ENCODE results near the gene TBC1D22A.

Gene TBC1D22A

GRCh38 chr22:46957521-46957920, 195.1 kb downstream of the TBC1D22A start:
- no peak overlapping the region for H3K4me3 ChIP-seq (replicated peaks in 1 of 2; ENCODE audit: low read depth in 2 of 2, low read length in 2 of 2)
- no peak for TF ChIP-seq CTCF (IDR thresholded peaks at IDR 0.05; ENCODE audit: low read depth, low read length)
- no peak for DNase-seq (ENCODE audit: low read depth in 2 of 2)

- TF ChIP-seq CTCF (IDR thresholded peaks at IDR 0.05; ENCODE audit: low read depth, low read length): no peak
- H3K4me3 ChIP-seq (replicated peaks in 1 of 2; ENCODE audit: low read depth in 2 of 2, low read length in 2 of 2): no peak overlapping the region
- no peak for DNase-seq (ENCODE audit: low read depth in 2 of 2)
Measured at GRCh38 chr22:46958191-46958590, 195.7 kb downstream of the TBC1D22A start.

- no peak for DNase-seq (ENCODE audit: low read depth in 2 of 2)
- TF ChIP-seq CTCF (IDR thresholded peaks at IDR 0.05; ENCODE audit: low read depth, low read length): no peak
- no peak overlapping the region for H3K4me3 ChIP-seq (replicated peaks in 1 of 2; ENCODE audit: low read depth in 2 of 2, low read length in 2 of 2)
Measured at GRCh38 chr22:46958658-46959057, 196.2 kb downstream of the TBC1D22A start.

- H3K4me3 ChIP-seq (replicated peaks in 1 of 2; ENCODE audit: low read depth in 2 of 2, low read length in 2 of 2): no peak overlapping the region
- no peak for DNase-seq (ENCODE audit: low read depth in 2 of 2)
- TF ChIP-seq CTCF (IDR thresholded peaks at IDR 0.05; ENCODE audit: low read depth, low read length): no peak
Measured at GRCh38 chr22:46959369-46959768, 196.9 kb downstream of the TBC1D22A start.

- H3K4me3 ChIP-seq (replicated peaks in 1 of 2; ENCODE audit: low read depth in 2 of 2, low read length in 2 of 2): no peak overlapping the region
- DNase-seq (ENCODE audit: low read depth in 2 of 2): no peak
- no peak for TF ChIP-seq CTCF (IDR thresholded peaks at IDR 0.05; ENCODE audit: low read depth, low read length)
Measured at GRCh38 chr22:46961591-46962295, 199.3 kb downstream of the TBC1D22A start.

DNA sequence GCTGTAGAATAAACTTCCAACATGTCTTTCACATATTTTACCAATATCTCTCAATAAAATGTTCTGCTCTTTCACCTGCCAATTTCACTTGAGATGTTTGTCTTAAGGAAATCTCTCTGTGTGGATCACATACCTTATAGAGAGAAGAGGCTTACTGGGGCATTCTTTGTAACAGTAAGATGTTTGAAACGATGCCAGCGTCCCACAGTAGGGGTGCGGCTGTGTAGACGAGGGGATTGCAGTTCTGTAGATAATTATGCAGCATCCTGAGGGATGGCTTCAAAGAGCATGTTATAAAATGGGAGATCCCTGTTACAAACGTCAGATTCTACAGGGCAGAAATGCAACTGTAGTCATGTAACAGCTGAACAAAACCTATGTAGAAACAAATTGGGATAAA, 200.0 kb downstream of the TBC1D22A start:
- no peak for DNase-seq (ENCODE audit: low read depth in 2 of 2)
- no peak for TF ChIP-seq CTCF (IDR thresholded peaks at IDR 0.05; ENCODE audit: low read depth, low read length)
- H3K4me3 ChIP-seq (replicated peaks in 1 of 2; ENCODE audit: low read depth in 2 of 2, low read length in 2 of 2): no peak overlapping the region
